Measurements from ENCODE around the gene MGST3.
"Not testable (repeated sequence)": the region's sequence is repeated elsewhere in the genome, so short reads cannot be mapped to it uniquely, and the experiment has no call there.

MGST3 gene

DNA sequence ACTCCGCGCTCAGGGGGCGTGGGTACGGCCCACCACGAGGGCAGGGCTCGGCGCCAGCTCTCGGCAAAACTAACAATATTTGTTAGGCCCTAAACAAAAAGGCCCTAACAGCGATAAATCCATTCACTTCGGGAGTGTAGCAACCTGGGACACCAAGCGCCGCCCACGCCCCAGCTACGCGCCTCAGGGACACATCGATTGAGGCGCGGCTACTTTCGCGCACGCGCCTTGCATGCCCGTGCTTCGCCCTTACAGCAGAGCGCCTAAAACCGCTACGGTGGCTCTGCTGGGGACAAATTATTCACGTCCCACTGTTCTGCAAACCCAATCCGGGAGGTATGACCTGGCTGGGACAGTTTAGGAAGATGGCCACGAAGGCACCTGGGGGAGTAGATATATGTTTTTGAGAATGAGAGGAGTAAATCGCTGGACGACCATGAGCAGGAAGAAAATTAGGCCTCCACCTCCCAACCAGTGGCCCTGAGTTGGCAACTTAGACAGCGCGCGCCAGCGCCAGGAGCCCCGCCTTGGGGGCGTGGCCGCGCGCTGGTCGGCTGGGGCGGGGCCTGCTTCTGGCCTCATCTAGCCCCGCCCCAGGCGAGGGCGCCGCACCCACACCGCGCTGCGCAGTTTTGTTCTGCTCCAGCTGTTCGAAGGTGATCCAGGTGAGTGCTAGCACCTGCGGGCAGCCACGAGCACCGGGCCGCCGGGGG, at the start of gene MGST3:
TSS of gene MGST3 (plus strand) at position 606 of the 713 bp plus-strand sequence. CDS start 18,614 bp downstream, outside the sequence.
- peak; percentile 97 for DNase-seq

DNA sequence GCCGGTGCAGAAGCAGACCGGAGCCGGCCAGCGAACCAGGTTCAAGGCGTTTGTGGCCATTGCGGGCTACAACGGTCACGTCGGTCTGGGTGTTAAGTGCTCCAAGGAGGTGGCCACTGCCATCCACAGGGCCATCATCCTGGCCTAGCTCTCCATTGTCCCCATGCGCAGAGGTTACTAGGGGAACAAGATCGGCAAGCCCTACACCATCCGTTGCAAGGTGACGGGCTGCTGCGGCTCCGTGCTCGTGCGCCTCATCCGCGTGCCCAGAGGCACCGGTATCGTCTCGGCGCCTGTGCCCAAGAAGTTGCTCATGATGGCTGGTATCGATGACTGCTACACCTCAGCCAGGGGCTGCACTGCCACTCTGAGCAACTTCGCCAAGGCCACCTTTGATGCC, 49.1 kb upstream of the MGST3 start:
- no peak for DNase-seq

DNA sequence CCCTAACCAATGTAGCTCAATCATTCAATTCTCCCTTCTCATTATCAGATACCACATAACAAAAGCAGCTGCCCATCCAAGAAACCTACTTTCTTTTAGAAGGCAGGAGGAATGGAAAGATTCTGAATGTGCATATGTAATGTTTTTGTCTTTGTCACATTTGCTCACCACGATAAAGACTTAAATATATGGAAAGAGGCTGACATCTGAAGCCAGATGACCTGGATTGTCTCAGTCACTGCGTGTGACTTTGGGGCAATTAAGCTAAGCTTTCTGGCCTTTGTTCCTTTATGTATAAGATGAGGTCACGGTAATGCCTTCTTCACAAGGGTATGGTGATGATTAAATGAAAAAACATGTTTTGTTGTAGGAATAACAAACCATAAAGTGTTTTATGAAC, 44.6 kb upstream of the MGST3 start:
- DNase-seq, result no peak

DNA sequence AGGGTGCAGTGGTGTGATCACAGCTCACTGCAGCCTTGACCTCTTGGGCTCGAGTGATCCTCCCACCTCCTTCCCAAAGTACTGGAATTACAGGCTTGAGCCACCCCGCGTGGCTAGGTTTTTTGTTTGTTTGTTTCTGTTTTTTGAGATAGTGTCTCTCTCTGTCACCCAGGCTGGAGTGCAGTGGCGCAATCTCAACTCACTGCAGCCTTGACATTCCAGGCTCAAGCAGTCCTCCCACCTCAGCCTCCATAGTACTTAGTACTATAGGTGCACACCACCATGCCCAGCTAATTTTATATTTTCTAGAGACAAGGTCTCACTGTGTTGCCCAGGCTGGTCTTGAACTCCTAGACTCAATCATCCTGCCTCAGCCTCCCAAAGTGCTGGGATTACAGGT, 39.6 kb upstream of the MGST3 start:
- DNase-seq, result not testable (repeated sequence)

DNA sequence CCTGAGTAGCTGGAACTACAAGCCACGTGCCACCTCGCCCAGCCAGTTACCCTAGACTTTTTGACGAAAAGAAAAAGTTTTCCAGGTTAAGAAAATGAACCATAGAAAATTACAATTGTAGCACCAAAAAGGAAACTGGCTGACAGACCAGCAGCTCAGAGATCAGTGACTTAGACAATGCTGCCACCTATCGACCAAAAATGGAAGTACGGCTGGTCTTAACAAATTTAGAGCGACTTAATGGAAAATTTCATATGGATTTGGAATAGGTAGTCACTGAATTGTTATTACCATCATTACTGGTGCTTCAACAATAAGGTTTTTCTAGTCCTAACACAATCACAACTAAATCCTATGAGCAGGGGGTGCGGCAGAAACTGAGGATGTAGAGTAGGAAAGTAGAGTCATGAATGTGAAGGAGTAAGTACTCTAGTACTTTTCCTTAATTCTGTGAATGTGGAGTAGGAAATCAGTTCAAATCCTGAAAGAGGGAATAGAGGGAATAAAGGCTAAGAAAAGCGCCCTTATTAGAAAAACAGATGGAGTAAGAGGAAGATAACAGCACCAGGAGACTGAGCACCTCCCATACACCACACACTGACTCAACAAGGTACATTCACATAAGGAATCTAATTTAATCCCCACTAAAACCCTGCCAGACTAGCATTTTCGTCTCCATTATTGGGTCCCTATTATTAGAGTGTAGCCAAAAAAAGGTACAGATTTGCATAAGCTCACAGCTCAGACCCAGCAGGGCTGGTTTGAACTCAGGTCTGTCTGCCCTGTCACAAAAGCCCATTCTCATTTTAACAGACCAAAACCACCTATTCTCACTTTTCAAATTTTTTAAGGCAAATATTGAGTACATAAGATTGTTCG, 37.9 kb upstream of the MGST3 start:
- DNase-seq, result peak; percentile 71

DNA sequence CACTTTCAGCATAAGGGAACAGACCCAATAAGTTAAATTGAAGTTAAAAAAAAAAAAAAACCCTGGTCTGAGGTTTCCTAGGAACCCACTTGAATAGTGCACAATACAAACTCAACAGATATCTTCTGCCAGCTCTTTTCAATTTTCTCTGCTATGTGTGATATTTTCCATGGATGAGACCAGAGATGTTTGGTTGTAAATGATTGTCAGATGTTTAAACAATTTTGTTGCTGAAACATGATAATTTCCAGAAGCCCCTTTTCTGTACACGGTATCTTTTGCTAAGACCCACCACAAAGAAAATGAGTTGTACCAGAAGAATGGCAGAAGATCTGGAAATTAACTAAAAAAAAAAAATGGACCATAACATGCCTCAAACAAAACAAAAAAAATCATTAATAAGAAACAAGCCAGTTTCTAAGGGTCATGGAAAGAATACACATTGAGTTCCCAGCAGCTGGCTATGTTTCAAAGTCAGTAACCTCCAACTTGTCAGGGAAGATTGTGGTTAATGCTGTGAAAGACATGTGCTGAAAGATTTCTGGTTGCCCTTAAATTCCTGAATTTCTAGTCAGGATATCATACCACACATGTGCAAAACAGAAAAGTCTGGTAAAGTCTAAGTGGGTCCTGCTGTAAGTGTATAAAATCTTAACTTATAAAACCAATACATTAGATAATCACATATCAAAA, 35.6 kb upstream of the MGST3 start:
- DNase-seq, result no peak

DNA sequence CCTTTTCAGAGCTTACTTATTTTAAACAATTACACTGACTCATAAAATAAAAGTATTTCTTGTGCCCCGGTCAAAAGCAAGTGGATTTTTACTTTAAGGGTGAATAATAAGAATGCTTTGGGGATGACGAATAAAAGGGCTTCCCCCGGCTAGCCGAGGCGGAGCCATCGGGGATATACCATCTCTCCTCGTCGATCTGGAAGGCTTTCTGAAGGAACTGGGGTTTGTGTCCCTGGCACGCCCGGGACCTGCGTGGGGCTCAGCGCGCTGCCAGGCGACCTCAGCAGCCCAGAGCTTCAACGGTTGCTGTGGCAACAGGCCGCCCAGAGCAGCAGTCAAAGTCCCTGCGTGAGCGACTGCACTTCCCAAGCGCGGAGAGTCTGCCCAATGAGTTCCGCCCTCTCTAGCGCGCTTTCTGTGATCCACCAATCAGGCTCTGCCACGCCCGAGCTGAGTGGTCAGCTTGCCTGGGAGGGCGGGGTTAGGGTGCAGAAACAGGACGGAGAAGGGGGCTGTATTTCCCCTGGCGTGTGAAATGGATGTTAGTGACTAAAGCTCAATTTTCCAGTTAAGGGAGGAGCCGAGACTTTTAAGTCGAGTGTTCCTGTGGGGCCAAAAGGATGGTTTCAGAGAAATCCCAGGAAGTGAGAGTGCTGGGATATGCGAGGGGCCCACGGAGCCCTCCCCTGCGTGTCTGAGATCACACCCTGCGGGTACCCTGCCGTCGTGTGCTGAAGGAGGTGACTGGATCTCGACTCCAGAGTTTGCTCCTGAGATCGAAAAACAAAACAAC, 33.0 kb upstream of the MGST3 start:
- DNase-seq, result peak; percentile 90

DNA sequence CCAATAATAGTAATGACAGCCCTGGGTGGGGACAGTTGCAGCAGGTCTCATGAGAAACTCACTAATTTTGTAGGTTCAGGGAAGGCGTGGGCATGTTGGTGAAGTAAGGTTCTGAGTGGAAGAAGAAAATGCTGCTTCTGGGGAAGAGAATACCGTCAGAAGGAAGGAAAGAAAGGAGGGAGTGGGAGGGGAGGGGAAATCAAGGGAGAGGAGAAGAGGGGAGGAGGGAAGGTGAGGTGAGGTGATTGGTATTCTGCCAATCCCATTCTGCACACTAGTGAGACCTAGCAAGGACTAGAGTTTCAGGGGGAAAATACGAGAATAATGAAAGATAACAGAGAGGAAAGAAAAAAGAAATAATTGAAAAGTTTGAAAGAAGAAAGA, 32.4 kb upstream of the MGST3 start:
- no peak for DNase-seq

DNA sequence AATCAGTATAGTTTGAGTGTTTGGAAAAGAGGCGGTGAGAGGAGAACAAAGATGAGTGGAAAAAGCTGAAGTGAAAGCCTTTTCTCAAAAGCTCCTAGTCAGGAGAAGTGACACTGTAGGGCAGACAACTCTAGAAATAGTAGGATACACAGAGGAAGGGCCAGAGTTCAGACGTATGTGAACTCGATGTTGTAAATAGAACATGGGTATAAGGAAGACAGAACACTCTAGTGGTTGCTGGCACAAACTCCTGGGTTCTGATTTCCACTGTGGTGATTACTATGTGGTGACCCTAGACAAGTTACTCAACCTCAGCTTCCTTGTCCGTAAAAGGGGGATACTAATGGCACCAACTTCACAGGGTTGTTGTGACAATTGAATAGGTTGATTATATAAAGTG, 30.2 kb upstream of the MGST3 start:
- DNase-seq, result no peak

DNA sequence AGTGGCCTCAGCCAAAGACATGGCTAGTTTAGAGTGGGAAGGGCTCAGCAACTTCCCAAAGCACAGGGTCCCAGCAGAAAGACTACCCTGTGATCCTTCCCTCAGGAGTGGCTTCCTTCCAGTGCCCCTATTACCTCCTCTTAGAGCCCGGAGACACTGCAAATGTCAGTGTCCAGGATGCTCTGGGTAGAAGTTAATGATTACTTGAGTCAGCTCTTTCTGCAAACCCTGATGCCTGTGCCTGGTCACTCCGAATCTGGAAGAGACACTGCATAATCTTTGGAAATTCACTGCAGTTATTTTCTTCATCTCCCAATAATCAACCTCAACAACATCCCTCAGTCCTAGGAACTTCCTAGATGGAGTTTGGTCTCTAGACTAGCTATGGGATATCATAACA, 27.2 kb upstream of the MGST3 start:
- DNase-seq, result no peak

DNA sequence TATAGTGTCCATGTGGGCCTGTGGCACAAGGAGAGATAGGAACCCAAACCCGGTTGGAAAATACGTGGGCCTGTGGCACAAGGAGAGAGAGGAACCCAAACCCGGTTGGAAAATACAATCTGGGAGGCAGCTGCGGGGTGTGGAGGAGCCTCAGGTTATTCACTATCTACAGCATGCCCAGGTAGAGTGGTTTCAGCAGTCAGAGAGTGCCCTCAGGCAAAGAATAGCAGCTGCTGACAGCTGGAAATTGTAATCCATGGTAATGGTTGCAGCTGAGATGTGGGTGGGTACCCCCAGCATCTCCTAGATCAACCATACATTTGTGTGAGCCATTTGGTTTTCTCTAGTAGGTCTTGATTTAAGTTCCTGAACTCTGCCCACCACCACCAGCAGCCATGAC, 25.8 kb upstream of the MGST3 start:
- no peak for DNase-seq

DNA sequence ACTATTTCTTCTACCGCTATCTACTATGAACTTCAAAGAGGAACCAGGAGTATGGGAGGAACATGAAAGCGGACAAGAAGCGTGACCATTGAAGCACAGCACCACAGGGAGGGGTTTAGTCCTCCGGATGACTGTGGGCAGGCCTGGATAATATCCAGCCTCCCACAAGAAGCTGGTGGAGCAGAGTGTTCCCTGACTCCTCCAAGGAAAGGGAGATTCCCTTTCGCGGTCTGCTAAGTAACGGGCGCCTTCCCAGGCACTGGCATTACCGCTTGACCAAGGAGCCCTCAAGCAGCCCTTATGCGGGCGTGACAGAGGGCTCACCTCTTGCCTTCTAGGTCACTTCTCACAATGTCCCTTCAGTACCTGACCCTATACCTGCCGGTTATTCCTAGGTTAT, 24.4 kb upstream of the MGST3 start:
- not testable (repeated sequence) for DNase-seq

DNA sequence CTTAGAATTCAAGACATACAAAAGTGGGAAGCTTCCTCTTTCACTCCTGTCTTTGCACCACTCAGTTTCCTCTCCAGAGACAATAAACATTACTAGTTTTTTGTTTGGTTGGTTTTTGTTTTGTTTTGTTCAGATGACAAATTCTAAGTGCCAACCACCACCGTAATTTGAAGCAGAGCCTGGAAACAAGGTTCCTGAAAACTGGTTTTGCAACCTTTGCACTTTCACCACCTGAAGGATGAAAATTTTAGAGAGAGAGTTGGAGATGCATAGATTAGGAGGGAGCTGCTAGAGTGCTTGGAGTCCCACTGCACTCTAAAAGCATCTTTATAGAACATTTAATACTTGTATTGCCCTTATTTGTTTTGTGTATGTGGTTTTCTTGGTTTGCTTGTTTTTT, 20.2 kb upstream of the MGST3 start:
- no peak for DNase-seq

DNA sequence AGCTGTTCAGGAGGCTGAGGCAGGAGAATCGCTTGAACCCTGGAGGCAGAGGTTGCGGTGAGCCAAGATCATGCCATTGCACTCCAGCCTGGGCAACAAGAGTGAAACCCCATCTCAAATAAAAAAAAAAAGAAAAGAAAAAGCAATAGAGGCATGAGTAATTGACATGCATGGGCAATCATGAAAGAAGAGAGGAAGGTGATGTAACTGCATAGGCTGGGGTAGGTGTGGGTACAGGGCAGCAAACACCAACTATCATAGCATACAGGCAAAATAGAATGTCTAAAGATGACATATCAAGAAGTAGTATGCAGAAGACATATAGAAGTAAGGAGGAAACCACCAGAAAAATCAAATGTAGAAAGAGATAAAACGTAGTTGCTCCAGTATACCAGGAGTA, 19.0 kb upstream of the MGST3 start:
- DNase-seq, result no peak

DNA sequence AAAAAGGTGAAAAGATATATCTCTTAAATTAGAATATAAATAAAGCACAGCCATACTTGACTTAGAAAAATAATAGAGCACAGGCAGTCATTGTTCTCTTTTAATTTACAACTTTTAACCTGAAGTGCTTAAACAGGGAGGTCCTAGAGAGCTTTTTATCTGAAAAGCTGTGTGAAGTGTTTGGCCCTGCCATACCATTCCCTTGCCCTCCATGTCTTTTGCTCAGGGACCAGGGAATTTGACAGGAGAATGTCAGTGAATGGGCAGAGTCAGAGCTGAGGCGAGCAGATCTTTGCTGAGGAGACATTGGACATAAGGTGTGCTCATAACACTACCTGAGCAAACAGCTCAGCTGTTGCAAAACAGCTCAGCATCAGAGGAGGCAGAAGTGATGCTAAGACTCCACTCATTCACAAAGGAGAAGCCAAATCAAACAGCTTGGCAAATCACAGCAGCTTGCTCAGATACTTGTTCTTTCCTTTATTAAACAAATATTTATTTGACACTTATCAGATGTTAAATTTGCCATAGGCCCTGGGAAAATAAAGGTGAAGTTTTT, 14.9 kb upstream of the MGST3 start:
- DNase-seq, result no peak

DNA sequence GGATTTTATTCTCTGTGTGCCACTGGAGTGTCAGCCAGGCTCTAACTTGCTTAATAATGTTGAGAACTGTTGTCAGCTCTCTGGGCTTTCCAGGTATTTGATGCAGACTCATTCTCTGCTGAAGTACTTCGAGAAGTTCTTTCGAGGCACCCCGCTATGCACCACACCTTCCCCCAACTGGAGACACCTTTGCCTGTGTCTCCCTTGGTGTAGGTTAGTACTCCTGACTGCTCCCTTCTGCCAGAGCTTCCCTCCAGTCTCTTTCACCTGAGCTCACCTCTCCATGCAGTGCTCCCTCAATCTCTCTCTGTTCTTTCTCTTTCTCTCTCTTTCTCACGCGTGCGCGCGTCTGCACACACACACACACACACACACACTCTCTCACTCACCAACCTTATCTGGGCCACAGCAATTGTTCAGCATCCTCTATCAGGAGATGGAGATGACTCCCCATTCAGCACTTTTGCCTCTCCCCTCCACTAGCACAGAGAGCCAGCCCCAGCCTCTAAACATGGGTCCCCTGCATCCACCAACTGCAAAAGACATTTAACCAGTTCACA, 14.0 kb upstream of the MGST3 start:
- no peak for DNase-seq

DNA sequence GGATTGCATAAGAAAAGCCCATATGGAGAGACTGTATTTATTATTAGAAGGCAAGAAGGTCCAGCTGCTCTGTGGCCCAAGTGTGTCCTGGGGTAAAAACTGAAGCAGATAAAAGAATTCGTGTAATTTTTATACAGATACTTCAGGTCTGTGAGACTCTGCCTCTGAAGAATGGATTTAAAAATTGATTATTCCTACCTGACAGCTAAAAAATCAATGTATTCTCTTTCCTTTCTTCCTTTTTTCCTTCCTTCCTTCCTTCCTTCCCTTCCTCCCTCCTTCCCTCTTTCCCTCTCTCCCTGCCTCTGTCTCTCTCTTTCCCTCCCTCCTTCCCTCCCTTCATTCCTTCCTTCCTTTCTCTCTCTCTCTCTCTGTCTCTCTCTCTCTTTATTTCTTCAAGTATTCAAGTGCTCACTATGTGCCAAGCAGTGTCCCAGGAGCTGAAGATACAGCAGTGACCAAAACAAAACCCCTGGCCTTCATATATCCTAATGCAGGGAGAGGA, 11.3 kb upstream of the MGST3 start:
- no peak for DNase-seq

DNA sequence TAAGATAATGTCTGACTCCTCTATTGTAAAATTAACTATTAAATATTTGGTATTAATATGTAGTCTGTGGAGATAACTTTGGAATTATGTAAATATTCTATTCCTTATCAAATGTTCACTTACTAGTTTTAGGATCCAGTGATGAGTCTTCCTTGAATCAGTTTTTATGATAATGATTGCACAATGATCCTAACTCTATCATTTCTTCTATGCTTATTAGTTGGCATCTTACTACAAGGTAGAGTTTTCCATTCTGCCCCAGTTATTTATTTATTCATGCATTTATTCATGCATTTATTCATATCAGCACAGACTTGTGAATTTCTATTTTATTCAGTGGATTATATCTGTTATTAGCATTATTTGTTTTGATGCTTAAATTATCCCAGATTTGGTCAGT, 7.4 kb upstream of the MGST3 start:
- no peak for DNase-seq

DNA sequence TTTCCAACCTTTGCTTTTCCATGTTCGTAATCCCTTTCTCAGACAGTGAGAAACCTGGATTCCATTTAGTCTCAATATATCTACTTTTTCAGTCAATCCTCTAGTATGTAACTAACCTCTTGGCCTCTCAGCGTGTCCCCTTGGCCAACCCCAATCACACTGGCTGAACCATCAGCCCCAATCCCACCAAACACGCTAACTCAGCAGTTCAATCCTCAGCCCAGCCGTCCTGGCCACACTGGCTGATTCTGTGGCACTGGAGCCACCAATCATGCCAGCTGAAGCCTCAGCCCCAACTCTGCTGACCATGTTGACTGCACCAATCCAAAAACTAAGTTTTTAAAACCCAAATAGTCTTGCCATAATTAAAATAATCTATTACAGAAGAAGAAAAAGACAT, 6.6 kb upstream of the MGST3 start:
- no peak for DNase-seq

DNA sequence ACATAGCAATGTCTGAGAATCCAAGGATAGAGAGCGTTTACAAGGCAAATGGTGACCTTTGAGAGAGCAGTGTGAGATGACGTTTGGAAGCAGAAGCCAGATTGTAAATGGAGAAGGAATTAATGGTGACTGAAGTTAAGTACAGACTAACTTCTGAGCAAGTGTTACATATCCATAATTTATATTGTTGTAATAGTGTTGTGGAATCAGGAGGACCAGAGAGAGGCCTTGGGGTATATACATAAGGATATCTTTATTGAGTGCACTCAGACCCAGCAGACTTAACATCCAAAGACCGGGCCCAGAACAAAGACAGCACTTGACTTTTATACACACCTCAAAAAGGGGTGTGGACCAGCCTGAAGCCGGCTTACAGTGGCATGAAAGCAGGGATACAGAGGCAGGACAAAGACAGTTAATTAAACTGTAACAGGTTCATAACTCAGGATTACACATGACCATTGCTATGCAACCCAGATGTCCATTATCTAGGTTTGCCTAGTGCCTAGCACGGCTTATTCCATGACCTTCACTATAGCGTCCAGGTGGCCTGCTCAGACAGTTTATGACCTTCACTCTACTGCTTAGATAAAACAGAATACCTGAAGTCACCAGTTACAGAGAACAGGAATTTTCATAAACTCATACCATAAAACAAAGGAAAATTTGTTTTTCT, 2.7 kb upstream of the MGST3 start:
- DNase-seq, result no peak

DNA sequence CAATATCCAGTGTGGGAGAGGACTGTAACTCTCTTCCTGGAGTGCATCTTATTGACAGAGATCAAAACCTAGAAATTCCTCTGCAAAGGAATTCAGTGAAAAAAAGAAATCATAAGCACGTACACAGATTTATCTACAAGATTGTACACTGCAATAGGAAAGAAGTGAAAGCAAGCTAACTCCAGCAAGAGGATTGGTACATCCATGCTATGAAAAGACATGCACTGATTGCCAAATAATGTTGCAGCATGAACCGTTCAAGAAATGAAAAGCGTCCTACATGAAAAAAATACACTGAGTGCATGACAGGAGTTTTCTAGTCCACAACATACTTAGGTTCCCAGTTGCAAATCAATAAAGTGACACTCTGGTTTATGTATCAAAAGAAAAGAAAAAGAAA, 1.9 kb upstream of the MGST3 start:
- DNase-seq, result no peak
